Activated gamma-delta T cell treated with Interleukin-2 at 50 U/mL for 16 hours (primary cell): ENCODE data around the gene ZFP91.

Experiments
- DNase-seq: peaks from one replicate; pipeline ENCODE4 v3.0.0-alpha.2; 2020

ZFP91 gene

GRCh38 chr11:58631378-58631777, 52.5 kb downstream of the ZFP91 start:
- DNase-seq, result no peak

DNA sequence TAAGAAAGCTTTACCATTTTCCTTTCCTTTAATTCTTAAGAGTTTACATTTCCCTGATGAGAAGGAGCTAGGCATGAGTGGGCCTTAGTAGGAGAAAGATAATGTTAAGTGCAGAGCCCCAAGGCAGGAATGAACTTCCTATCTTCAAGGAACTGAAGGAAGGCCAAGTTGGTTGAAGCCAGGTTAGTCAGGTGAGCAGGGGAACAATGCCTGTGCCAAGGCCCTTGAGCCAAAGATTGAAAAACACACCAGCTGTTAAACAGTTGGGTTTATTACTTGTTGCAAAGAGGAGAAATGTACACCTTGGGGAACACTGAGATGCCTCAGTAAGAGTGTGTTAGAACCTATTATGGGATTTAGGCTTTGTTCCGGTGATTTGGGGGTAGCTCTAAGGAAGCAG, 53.6 kb downstream of the ZFP91 start:
- DNase-seq, result no peak

- DNase-seq, result no peak
Observed at GRCh38 chr11:58636587-58636986, 57.7 kb downstream of the ZFP91 start.

GRCh38 chr11:58637371-58637770, 58.5 kb downstream of the ZFP91 start:
- DNase-seq, result no peak

DNA sequence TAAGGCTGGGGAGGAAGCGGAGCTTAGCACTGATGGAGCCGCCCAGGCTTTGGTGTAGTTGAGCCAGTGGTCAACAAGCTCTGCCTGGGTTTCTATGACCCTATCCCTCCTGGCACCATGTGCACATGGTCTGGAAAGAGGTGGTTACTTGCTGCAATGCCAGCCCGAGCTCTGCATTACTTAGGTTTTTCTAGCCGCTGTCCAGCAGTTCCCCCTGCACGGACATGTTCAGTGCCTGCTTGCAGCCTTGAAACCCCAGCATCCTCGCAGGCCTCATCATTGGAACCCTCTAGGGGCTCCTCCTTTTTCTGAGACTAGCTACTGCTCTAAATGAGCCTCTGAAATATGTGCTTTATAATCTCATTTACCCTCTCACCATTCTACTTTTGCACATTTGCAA, 60.2 kb downstream of the ZFP91 start:
- DNase-seq, result no peak

- DNase-seq, result no peak
Observed at GRCh38 chr11:58639669-58640068, 60.8 kb downstream of the ZFP91 start.

DNA sequence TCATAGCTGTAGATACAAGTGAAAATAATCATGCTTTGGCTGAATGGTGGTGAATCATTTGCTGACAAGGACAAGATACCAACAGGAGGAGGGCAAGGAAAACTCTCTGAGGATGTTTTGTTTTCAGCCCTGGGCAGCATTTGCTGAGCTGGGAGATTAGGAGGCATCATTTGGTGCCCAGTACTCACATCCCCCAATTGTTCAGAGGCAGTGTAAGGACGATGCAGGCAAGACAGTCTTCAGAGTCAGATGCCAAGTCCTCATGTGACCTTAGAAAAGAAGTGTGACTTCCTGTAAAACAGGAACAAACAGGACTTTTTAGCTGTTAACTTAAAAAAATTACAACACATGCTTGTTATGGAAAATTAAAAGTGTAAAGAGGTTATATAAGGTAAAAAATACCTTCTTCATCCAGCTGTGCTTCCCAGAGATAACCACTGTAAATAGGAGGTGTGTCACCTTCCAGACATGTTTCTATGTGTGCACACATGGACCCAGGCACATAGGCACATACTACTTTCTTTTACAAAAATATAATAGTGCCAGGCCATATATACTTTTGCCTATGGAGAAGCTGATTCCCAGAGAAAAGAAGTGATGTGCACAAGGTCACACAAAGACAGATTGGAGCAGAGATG, 61.6 kb downstream of the ZFP91 start:
- peak; percentile 10 for DNase-seq

- no peak for DNase-seq
Observed at GRCh38 chr11:58641341-58641740, 62.5 kb downstream of the ZFP91 start.

- no peak for DNase-seq
Observed at GRCh38 chr11:58641803-58642581, 63.1 kb downstream of the ZFP91 start.

DNA sequence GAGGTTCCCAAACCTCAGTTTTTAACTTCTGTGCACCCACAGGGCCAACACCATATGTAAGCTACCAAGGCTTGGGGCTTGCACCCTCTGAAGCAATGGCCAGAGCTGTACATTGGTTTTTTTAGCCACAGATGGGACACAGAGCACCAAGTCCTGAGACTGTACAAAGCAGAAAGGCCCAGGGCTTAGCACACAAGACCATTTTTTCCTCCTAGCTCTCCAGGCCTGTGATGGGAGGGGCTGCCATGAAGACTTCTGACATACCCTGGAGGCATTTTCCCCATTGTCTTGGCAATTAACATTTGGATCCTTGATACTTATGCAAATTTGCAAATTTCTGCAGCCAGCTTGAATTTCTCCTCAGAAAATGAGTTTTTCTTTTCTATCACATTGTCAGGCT, 67.0 kb downstream of the ZFP91 start:
- DNase-seq, result no peak

- no peak for DNase-seq
Observed at GRCh38 chr11:58647141-58647699, 68.4 kb downstream of the ZFP91 start.

GRCh38 chr11:58647866-58648265, 69.0 kb downstream of the ZFP91 start:
- DNase-seq, result no peak

- no peak for DNase-seq
Observed at GRCh38 chr11:58649623-58650022, 70.8 kb downstream of the ZFP91 start.

GRCh38 chr11:58650496-58650895, 71.6 kb downstream of the ZFP91 start:
- DNase-seq, result no peak

- no peak for DNase-seq
Observed at GRCh38 chr11:58652726-58653280, 73.9 kb downstream of the ZFP91 start.

DNA sequence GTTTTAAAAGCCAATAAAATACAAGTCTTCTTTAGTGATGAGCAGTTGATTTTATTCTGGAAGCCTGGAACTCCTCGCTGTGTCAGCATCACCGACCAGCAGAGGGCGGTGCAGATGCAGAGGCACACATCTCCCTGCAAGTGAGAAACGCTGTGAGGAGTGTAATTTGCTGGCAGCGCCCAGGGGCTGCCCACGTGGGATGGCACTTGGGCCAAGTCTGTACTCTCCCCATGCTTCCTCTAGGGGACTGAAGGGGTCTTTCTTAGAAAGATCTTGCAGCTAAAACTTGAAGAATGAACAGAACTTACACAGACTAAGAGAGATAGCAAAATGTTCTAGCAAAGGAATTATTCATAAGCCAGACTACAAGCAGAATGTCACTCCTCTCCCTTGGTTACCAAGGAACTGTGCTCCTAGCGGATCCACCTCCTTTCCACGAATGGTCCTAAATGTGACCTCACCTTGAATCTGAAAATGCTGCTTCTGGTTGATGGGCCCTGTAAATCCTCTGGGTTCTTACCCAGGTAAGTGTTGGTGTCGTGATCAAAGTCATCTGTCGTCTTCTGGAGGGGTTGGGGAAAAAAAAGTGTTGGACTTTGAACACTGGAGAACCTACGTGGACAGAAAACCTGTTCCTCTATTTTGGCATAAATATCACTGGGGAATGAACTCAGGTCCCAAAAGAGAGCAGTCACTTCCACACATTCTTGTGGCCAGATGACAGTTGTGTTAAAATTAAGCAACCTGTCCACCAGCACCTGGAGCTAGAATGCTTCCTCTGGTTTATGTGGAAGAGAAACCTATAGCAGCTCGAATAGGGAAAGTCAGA, 75.4 kb downstream of the ZFP91 start:
- peak; percentile 73 for DNase-seq

DNA sequence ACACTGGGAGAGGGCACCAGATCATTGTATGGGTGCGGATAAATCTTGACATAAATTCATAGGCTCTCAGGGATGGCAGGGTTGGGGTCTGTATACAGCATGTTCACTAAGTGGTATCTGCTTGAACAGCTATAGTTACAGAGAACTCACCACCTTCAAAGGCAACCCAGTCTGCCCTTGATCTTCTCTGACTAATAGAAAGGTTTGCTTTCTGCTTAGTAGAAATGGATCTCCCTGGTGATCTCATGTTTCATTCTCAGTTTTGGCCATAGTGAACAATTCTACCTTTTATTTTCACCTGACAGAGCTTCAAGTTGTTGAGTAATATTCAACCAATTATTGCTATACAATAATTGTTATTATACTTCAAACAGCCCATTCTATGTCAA, 76.0 kb downstream of the ZFP91 start:
- no peak for DNase-seq

DNA sequence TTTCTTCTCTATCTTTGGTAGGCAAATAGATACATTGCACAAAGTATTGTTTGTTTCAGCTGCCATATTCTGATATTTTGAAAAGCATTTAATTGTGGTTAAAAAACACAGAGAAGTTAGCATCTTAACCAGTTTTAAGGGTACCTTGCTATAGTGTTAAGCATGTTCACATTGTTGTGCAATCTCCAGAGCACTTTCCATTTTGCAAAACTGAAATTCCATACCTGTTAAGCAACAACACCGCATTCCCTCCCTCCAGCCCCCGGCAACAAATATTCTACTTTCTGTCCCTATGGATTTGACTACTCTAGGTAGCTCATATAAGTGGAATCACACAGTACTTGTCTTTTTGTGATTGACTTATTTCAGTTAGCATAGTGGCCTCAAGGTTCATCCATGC, 77.5 kb downstream of the ZFP91 start:
- no peak for DNase-seq

- DNase-seq, result no peak
Observed at GRCh38 chr11:58658623-58659022, 79.8 kb downstream of the ZFP91 start.

GRCh38 chr11:58659404-58659803, 80.5 kb downstream of the ZFP91 start:
- DNase-seq, result no peak

DNA sequence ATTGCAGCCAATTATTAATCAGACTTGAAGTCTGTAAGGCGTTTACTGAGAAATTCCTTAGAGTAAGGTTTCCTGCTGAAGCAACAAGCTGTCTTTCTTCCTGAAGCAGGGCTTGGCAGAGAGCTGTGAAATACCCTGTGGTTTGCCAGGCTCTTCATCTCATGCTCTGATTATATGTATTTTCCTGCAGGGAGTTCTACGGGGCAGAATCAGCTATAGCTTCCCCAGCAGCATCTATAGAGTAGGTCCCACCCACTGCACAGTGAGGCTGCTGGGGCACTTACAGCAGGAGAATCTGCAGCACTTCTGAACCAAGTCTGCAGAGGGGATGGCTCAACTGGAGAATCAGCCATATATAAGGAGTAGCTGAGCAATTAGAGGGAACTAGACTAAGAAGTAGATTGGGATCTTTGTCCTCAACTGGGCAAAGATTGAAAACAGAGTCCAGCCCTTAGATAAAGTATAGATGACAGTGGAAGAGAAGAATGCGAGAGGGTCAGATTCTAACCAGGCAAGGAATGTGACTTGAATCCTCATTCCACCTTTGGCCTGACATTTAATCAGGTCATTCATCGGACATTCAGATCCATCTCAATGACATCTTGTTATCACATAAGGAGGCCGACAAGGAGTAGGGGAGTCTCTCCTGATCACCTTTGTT, 81.2 kb downstream of the ZFP91 start:
- no peak for DNase-seq
